Measurements from ENCODE around the gene JARID2.

DNA sequence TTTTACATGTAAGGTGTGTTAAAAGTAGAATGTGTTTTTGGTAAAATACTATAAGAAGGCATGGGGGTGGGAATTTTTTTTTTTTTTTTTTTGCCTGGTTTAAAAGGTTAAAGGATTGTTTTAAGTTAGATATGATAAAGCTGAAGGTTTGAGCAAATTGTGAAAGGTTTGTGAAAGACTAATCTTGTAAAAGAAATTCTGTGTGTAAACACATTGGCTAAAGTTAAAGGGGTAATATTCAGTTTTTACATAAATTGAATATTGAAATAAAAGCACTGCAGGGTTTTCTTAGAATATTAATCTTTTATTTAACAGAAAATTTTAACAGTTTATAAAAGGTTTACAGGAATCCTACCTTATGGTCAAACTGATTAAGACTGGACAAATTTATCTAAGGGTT lies 311.3 kb downstream of the JARID2 start:
- TF ChIP-seq, protein P1, sequence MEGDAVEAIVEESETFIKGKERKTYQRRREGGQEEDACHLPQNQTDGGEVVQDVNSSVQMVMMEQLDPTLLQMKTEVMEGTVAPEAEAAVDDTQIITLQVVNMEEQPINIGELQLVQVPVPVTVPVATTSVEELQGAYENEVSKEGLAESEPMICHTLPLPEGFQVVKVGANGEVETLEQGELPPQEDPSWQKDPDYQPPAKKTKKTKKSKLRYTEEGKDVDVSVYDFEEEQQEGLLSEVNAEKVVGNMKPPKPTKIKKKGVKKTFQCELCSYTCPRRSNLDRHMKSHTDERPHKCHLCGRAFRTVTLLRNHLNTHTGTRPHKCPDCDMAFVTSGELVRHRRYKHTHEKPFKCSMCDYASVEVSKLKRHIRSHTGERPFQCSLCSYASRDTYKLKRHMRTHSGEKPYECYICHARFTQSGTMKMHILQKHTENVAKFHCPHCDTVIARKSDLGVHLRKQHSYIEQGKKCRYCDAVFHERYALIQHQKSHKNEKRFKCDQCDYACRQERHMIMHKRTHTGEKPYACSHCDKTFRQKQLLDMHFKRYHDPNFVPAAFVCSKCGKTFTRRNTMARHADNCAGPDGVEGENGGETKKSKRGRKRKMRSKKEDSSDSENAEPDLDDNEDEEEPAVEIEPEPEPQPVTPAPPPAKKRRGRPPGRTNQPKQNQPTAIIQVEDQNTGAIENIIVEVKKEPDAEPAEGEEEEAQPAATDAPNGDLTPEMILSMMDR (IDR thresholded peaks at IDR 0.05) = no peak
- TF ChIP-seq EZH2phosphoT487 (IDR thresholded peaks at IDR 0.05) = no peak
